Smooth muscle cell (in vitro differentiated cells): ENCODE data around the gene OBSCN. TPM values are rescaled to one million over a fixed set of nuclear protein-coding genes. Genes with fewer than 3 reads are reported as not detected.

Experiments used
- DNase-seq: peaks from one replicate; lab custom pipeline; 2025; ENCODE audit not compliant: unreplicated experiment; lab: John Stamatoyannopoulos, UW
- H2AFZ ChIP-seq: fragments of 200-600 bp; sonication (generic); 2 replicates; pipeline ENCODE4 v1.6.0; 2016; ENCODE audit warnings: antibody characterized with exemption, low read depth, mild to moderate bottlenecking
- H3F3A ChIP-seq: fragments of 200-600 bp; sonication (generic); 2 replicates; pipeline ENCODE4 v1.6.0; 2017; ENCODE audit warnings: antibody characterized with exemption, low read depth
- H3K27ac ChIP-seq: fragments of 200-600 bp; sonication (generic); 2 replicates; pipeline ENCODE4 v1.5.1; 2016; ENCODE audit warnings: low read depth, mild to moderate bottlenecking
- H3K27me3 ChIP-seq: fragments of 200-600 bp; sonication (generic); 2 replicates; pipeline ENCODE4 v1.6.1; 2016; ENCODE audit warnings: low read depth, mild to moderate bottlenecking
- H3K36me3 ChIP-seq: fragments of 200-600 bp; sonication (generic); 2 replicates; pipeline ENCODE4 v1.5.1; 2016; ENCODE audit warnings: low read depth
- H3K4me1 ChIP-seq: fragments of 200-600 bp; sonication (generic); 2 replicates; pipeline ENCODE4 v1.5.1; 2016; ENCODE audit warnings: low read depth
- H3K4me2 ChIP-seq: fragments of 200-600 bp; sonication (generic); 2 replicates; pipeline ENCODE4 v1.6.0; 2016; ENCODE audit warnings: mild to moderate bottlenecking
- H3K4me3 ChIP-seq: fragments of 200-600 bp; sonication (generic); 2 replicates; pipeline ENCODE4 v1.5.1; 2016; ENCODE audit warnings: mild to moderate bottlenecking
- H3K79me2 ChIP-seq: fragments of 200-600 bp; sonication (generic); 2 replicates; pipeline ENCODE4 v1.6.0; 2016; ENCODE audit warnings: low read depth, mild to moderate bottlenecking
- H3K9ac ChIP-seq: fragments of 200-600 bp; sonication (generic); 2 replicates; pipeline ENCODE4 v1.6.0; 2016; ENCODE audit warnings: low read depth
- H3K9me3 ChIP-seq: fragments of 200-600 bp; sonication (generic); replicated peaks from 2 replicates; pipeline ENCODE4 v1.5.1; 2016; ENCODE audit warnings: low read depth
- H4K20me1 ChIP-seq: fragments of 200-600 bp; sonication (generic); 2 replicates; pipeline ENCODE4 v1.6.0; 2016; ENCODE audit warnings: low read depth
- WGBS: methylation state at CpG from one replicate; pipeline ENCODE4 v1.1.7; 2016; ENCODE audit warnings: low lambda C conversion rate; 5-methylcytosine and 5-hydroxymethylcytosine counted together
- polyA plus RNA-seq: library from polyadenylated mRNA; unstranded; fragments of >200 nt; fragmentation: Nextera tagmentation; extraction: Ambion mirVana; gene quantifications from 2 replicates; pipeline ENCODE4 v1.2.1, GENCODE V29; 2016
- total RNA-seq: library from RNA; depleted of rRNA; stranded (reverse); fragments of >200 nt; gene quantifications from 2 replicates; pipeline ENCODE4 v1.2.3, GENCODE V29; 2014
- TF ChIP-seq, protein P1 (sequence below): fragments of 200-600 bp; sonication (generic); IDR thresholded peaks from 2 replicates; pipeline ENCODE4 v1.5.1; 2017; ENCODE audit warnings: borderline replicate concordance, mild to moderate bottlenecking, antibody characterized with exemption; ENCODE audit not compliant: insufficient read depth, poor library complexity, severe bottlenecking

OBSCN gene
- total and polyA plus RNA-seq, 2 experiments from 2014 or later, result 3.8 to 10.6 TPM

DNA sequence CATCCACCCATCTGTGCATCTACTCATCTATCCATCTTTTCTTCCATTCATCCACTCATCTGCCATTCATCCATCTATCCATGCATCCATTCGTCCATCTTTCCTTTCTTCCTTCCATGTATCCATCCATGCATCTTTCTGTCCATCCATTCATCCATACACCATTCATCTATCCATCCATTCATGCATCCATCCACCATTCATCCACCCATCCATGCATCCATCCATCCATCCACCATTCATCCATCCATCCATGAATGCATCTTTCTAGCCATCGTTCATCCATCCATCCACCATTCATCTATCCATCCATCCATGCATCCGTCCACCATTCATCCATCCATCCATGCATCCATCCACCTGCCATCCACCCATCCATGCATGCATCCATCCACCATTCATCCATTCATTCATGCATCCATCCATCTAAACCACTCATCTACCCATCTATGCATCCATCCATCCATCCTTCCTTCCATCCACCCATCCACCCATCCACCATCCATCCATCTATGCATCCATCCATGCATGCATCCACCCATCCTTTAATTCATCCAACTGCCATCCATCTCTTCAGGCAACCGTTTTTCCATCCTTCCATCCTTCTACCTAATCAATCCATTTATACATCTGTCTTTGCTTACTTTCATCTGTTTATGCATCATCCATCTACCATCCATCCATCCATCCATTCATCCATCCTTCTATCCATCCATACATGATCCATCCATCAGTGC, 111.7 kb downstream of the OBSCN start:
- Histone ChIP-seq H3F3A (no peaks in the 10 kb centered on the region), H3K79me2 (no peaks in the 10 kb centered on the region), H3K4me2 (no peak overlapping the region), H3K27me3 (no peaks in the 10 kb centered on the region), H3K4me1 (no peaks in the 10 kb centered on the region), H2AFZ (no peak overlapping the region), H3K4me3 (no peak overlapping the region), H3K9ac (no peak overlapping the region), H3K36me3 (peaks cover 10% of the 10 kb centered on the region), H3K27ac (no peak overlapping the region), H3K9me3 (no peaks in the 10 kb centered on the region), H4K20me1 (no peaks in the 10 kb centered on the region)
- TF ChIP-seq, protein P1, sequence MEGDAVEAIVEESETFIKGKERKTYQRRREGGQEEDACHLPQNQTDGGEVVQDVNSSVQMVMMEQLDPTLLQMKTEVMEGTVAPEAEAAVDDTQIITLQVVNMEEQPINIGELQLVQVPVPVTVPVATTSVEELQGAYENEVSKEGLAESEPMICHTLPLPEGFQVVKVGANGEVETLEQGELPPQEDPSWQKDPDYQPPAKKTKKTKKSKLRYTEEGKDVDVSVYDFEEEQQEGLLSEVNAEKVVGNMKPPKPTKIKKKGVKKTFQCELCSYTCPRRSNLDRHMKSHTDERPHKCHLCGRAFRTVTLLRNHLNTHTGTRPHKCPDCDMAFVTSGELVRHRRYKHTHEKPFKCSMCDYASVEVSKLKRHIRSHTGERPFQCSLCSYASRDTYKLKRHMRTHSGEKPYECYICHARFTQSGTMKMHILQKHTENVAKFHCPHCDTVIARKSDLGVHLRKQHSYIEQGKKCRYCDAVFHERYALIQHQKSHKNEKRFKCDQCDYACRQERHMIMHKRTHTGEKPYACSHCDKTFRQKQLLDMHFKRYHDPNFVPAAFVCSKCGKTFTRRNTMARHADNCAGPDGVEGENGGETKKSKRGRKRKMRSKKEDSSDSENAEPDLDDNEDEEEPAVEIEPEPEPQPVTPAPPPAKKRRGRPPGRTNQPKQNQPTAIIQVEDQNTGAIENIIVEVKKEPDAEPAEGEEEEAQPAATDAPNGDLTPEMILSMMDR, result no peak
- DNase-seq, result no peak
- 88% methylated on average over 4 of the region's 4 CpGs for WGBS

DNA sequence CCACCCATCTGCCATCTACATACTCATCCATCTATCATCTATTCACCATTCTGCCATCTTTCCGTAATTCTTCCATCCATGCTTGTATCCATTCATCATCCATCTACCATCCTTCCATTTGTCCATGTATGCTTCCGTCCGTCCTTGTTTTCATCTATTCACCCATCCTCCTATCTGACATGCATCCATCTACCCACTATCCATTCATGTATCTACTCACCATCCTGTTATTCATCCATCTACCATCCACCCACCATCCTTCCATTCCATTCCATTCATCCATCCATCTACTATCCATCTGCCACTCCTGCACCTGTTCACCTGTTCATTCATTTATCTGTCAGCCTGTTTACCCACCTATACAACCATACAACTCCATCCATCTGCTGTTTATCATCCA, 112.5 kb downstream of the OBSCN start:
- H4K20me1 ChIP-seq, result no peaks in the 10 kb centered on the region
- H3K27ac ChIP-seq, result no peak overlapping the region
- H3K36me3 ChIP-seq, result peaks cover 10% of the 10 kb centered on the region
- no peaks in the 10 kb centered on the region for H3K4me1 ChIP-seq
- H3K4me2 ChIP-seq, result no peak overlapping the region
- no peaks in the 10 kb centered on the region for H3F3A ChIP-seq
- H3K9me3 ChIP-seq, result no peaks in the 10 kb centered on the region
- TF ChIP-seq, protein P1, result no peak
- H3K4me3 ChIP-seq, result no peak overlapping the region
- no peak overlapping the region for H2AFZ ChIP-seq
- WGBS, result 92% methylated on average over 3 of the region's 3 CpGs
- H3K27me3 ChIP-seq, result no peaks in the 10 kb centered on the region
- H3K79me2 ChIP-seq, result no peaks in the 10 kb centered on the region
- DNase-seq, result no peak
- H3K9ac ChIP-seq, result no peak overlapping the region

DNA sequence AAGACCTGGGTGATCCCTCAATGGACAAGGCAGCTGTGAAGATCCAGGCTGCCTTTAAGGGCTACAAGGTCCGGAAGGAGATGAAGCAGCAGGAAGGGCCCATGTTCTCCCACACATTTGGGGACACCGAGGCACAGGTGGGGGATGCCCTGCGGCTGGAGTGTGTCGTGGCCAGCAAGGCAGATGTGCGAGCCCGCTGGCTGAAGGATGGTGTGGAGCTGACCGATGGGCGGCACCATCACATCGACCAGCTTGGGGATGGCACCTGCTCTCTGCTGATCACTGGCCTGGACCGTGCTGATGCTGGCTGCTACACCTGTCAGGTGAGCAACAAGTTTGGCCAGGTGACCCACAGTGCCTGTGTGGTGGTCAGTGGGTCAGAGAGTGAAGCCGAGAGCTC, 113.6 kb downstream of the OBSCN start:
- H3K27me3 ChIP-seq, result no peaks in the 10 kb centered on the region
- H4K20me1 ChIP-seq, result no peaks in the 10 kb centered on the region
- H3K36me3 ChIP-seq, result peaks cover 10% of the 10 kb centered on the region
- H3K9me3 ChIP-seq, result no peaks in the 10 kb centered on the region
- H3K4me1 ChIP-seq, result no peaks in the 10 kb centered on the region
- no peak overlapping the region for H3K4me3 ChIP-seq
- DNase-seq, result no peak
- 97% methylated on average over 11 of the region's 11 CpGs for WGBS
- H3K27ac ChIP-seq, result no peak overlapping the region
- TF ChIP-seq, protein P1, result no peak
- no peak overlapping the region for H3K9ac ChIP-seq
- H2AFZ ChIP-seq, result no peak overlapping the region
- no peaks in the 10 kb centered on the region for H3F3A ChIP-seq
- H3K4me2 ChIP-seq, result no peak overlapping the region
- H3K79me2 ChIP-seq, result no peaks in the 10 kb centered on the region

DNA sequence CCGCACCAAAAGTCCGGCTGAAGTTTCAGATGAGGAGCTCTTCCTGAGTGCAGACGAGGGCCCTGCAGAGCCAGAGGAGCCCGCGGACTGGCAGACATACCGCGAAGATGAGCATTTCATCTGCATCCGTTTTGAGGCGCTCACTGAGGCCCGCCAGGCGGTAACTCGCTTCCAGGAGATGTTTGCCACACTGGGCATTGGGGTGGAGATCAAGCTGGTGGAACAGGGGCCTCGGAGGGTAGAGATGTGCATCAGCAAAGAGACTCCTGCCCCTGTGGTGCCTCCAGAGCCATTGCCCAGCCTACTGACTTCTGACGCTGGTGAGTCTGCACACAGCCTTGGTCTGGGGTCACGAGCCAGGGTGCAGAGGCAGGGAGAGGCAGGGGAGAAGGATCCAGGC, 114.1 kb downstream of the OBSCN start:
- Histone ChIP-seq H3K9me3 (no peaks in the 10 kb centered on the region), H3K36me3 (peaks cover 10% of the 10 kb centered on the region), H4K20me1 (no peaks in the 10 kb centered on the region), H3K79me2 (no peaks in the 10 kb centered on the region), H3F3A (no peaks in the 10 kb centered on the region), H2AFZ (no peak overlapping the region), H3K4me3 (no peak overlapping the region), H3K4me2 (no peak overlapping the region), H3K27ac (no peak overlapping the region), H3K27me3 (no peaks in the 10 kb centered on the region), H3K9ac (no peak overlapping the region), H3K4me1 (no peaks in the 10 kb centered on the region)
- TF ChIP-seq, protein P1, result no peak
- DNase-seq, result no peak
- WGBS, result 91% methylated on average over 15 of the region's 15 CpGs
